GM12878 (cell line): ENCODE results near the gene OTX2.

ENCODE experiments used
- CBFB ChIP-seq: IDR thresholded peaks from 2 replicates; pipeline ENCODE4 v1.6.1; 2016; ENCODE audit warnings: antibody characterized with exemption, low read depth
- ELK1 ChIP-seq: IDR thresholded peaks from 2 replicates; pipeline ENCODE4 v1.6.1; 2012; ENCODE audit warnings: low read depth, low read length, improper control_type of control experiment
- ESRRA ChIP-seq: IDR thresholded peaks from 2 replicates; pipeline ENCODE4 v1.6.1; 2012; ENCODE audit warnings: mild to moderate bottlenecking, low read length, improper control_type of control experiment
- EZH2 ChIP-seq: IDR thresholded peaks from 2 replicates; pipeline ENCODE4 v1.6.1; 2012; ENCODE audit warnings: low read depth, mild to moderate bottlenecking, control low read depth, inconsistent platforms, low read length, borderline replicate concordance; ENCODE audit not compliant: control insufficient read depth
- FOXM1 ChIP-seq: IDR thresholded peaks from 2 replicates; pipeline ENCODE4 v1.6.1; 2012; ENCODE audit warnings: low read depth, mild to moderate bottlenecking, inconsistent platforms, low read length, moderate library complexity
- GATAD2B ChIP-seq: fragments of 450-650 bp; conservative IDR thresholded peaks from 2 replicates; pipeline ENCODE4 v1.6.1; 2017; ENCODE audit warnings: low read depth, mild to moderate bottlenecking, moderate library complexity
- HDGF ChIP-seq: fragments of 450-650 bp; IDR thresholded peaks from 2 replicates; pipeline ENCODE4 v1.6.1; 2016; ENCODE audit warnings: antibody characterized with exemption
- JUND ChIP-seq: IDR thresholded peaks from 2 replicates; pipeline ENCODE4 v1.6.1; 2012; ENCODE audit warnings: low read depth, mild to moderate bottlenecking, low read length, improper control_type of control experiment, moderate library complexity
- POLR2AphosphoS5 ChIP-seq: IDR thresholded peaks from 2 replicates; pipeline ENCODE4 v1.6.1; 2011; ENCODE audit warnings: mild to moderate bottlenecking, low read length, inconsistent platforms
- RCOR1 ChIP-seq: conservative IDR thresholded peaks from 2 replicates; pipeline ENCODE4 v1.6.1; 2012; ENCODE audit warnings: low read depth, low read length, improper control_type of control experiment
- SIN3A ChIP-seq: IDR thresholded peaks from 2 replicates; pipeline ENCODE4 v1.6.1; 2012; ENCODE audit warnings: low read depth, low read length, improper control_type of control experiment
- TAF1 ChIP-seq: IDR thresholded peaks from 2 replicates; pipeline ENCODE4 v1.6.1; 2011; ENCODE audit warnings: mild to moderate bottlenecking, low read depth, low read length, borderline replicate concordance
- TF ChIP-seq, protein P1 (sequence below): fragments of 450-650 bp; IDR thresholded peaks from 2 replicates; pipeline ENCODE4 v1.6.1; 2017; ENCODE audit warnings: borderline replicate concordance

DNA sequence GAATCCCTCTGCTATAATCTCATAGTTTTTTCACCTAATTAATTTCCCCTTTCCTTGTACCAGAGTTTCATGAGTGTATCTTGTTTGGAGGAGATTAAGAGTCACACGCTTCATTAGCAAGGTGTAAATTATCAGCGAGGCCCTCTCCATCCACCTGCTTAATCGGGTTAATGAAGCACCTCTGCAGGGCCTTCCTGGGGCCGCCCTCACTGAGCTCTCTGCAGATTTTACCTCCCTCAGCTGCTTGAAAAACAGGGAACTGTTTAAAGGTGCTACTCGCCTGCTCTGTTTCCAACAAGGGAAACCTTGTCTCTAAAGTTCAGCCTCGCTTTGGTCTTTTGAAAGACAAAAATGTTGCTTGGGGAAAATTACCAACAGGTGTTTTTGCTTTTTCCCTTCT is 35.8 kb downstream of the OTX2 start:
- TF ChIP-seq, protein P1, sequence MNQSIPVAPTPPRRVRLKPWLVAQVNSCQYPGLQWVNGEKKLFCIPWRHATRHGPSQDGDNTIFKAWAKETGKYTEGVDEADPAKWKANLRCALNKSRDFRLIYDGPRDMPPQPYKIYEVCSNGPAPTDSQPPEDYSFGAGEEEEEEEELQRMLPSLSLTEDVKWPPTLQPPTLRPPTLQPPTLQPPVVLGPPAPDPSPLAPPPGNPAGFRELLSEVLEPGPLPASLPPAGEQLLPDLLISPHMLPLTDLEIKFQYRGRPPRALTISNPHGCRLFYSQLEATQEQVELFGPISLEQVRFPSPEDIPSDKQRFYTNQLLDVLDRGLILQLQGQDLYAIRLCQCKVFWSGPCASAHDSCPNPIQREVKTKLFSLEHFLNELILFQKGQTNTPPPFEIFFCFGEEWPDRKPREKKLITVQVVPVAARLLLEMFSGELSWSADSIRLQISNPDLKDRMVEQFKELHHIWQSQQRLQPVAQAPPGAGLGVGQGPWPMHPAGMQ: no peak
- TF ChIP-seq HDGF: no peak
- no peak for TF ChIP-seq ESRRA
- TF ChIP-seq EZH2: no peak
- no peak for TF ChIP-seq FOXM1
- TF ChIP-seq GATAD2B: no peak
- no peak for TF ChIP-seq RCOR1
- no peak for TF ChIP-seq POLR2AphosphoS5
- TF ChIP-seq TAF1: no peak
- TF ChIP-seq SIN3A: no peak
- TF ChIP-seq JUND: no peak
- TF ChIP-seq ELK1: no peak
- TF ChIP-seq CBFB: no peak
